Smooth muscle cell (in vitro differentiated cells): ENCODE data around the gene BCL11A. TPM values are rescaled to one million over a fixed set of nuclear protein-coding genes. Genes with fewer than 3 reads are reported as not detected.

Experiments used
- DNase-seq: peaks from one replicate; lab custom pipeline; 2025; ENCODE audit not compliant: unreplicated experiment; lab: John Stamatoyannopoulos, UW
- H2AFZ ChIP-seq: fragments of 200-600 bp; sonication (generic); 2 replicates; pipeline ENCODE4 v1.6.0; 2016; ENCODE audit warnings: antibody characterized with exemption, low read depth, mild to moderate bottlenecking
- H3F3A ChIP-seq: fragments of 200-600 bp; sonication (generic); 2 replicates; pipeline ENCODE4 v1.6.0; 2017; ENCODE audit warnings: antibody characterized with exemption, low read depth
- H3K27ac ChIP-seq: fragments of 200-600 bp; sonication (generic); 2 replicates; pipeline ENCODE4 v1.5.1; 2016; ENCODE audit warnings: low read depth, mild to moderate bottlenecking
- H3K27me3 ChIP-seq: fragments of 200-600 bp; sonication (generic); 2 replicates; pipeline ENCODE4 v1.6.1; 2016; ENCODE audit warnings: low read depth, mild to moderate bottlenecking
- H3K36me3 ChIP-seq: fragments of 200-600 bp; sonication (generic); 2 replicates; pipeline ENCODE4 v1.5.1; 2016; ENCODE audit warnings: low read depth
- H3K4me1 ChIP-seq: fragments of 200-600 bp; sonication (generic); 2 replicates; pipeline ENCODE4 v1.5.1; 2016; ENCODE audit warnings: low read depth
- H3K4me2 ChIP-seq: fragments of 200-600 bp; sonication (generic); 2 replicates; pipeline ENCODE4 v1.6.0; 2016; ENCODE audit warnings: mild to moderate bottlenecking
- H3K4me3 ChIP-seq: fragments of 200-600 bp; sonication (generic); 2 replicates; pipeline ENCODE4 v1.5.1; 2016; ENCODE audit warnings: mild to moderate bottlenecking
- H3K79me2 ChIP-seq: fragments of 200-600 bp; sonication (generic); 2 replicates; pipeline ENCODE4 v1.6.0; 2016; ENCODE audit warnings: low read depth, mild to moderate bottlenecking
- H3K9ac ChIP-seq: fragments of 200-600 bp; sonication (generic); 2 replicates; pipeline ENCODE4 v1.6.0; 2016; ENCODE audit warnings: low read depth
- H3K9me3 ChIP-seq: fragments of 200-600 bp; sonication (generic); replicated peaks from 2 replicates; pipeline ENCODE4 v1.5.1; 2016; ENCODE audit warnings: low read depth
- H4K20me1 ChIP-seq: fragments of 200-600 bp; sonication (generic); 2 replicates; pipeline ENCODE4 v1.6.0; 2016; ENCODE audit warnings: low read depth
- WGBS: methylation state at CpG from one replicate; pipeline ENCODE4 v1.1.7; 2016; ENCODE audit warnings: low lambda C conversion rate; 5-methylcytosine and 5-hydroxymethylcytosine counted together
- polyA plus RNA-seq: library from polyadenylated mRNA; unstranded; fragments of >200 nt; fragmentation: Nextera tagmentation; extraction: Ambion mirVana; gene quantifications from 2 replicates; pipeline ENCODE4 v1.2.1, GENCODE V29; 2016
- total RNA-seq: library from RNA; depleted of rRNA; stranded (reverse); fragments of >200 nt; gene quantifications from 2 replicates; pipeline ENCODE4 v1.2.3, GENCODE V29; 2014
- TF ChIP-seq, protein P1 (sequence below): fragments of 200-600 bp; sonication (generic); IDR thresholded peaks from 2 replicates; pipeline ENCODE4 v1.5.1; 2017; ENCODE audit warnings: borderline replicate concordance, mild to moderate bottlenecking, antibody characterized with exemption; ENCODE audit not compliant: insufficient read depth, poor library complexity, severe bottlenecking

The BCL11A gene
- total and polyA plus RNA-seq, 2 experiments from 2014 or later, result 15.8 to 20.0 TPM

DNA sequence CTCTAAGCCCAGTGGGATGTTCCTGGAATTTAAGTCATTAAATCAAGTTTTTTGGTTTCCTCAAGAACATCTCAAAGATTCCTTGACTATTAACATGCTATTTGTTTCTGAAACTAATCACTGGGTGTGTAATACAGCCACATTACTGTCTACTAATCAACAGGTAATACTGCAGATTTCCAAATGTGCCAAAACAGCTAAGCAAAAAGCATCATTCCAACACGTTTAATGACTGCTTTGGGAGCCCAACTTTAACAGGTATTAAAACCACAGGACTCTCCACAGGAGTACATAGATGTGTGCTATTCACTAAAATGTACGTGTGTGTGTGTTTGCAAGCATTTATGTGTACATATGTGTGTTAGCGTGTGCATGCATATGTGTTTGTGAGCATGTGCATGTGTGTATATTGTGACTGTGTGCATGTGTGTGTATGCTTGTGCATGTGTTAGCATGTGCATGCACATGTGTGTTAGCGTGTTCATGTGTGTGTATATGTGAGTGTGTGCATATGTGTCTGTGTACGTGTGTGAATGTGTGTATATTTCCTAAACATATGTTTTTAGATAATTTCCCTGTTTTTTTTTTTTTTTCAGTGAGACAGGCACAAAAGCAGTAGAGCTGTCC lies 80.7 kb downstream of the BCL11A start:
- no peak for DNase-seq
- WGBS, result 88% methylated on average over 5 of the region's 5 CpGs
- TF ChIP-seq, protein P1, sequence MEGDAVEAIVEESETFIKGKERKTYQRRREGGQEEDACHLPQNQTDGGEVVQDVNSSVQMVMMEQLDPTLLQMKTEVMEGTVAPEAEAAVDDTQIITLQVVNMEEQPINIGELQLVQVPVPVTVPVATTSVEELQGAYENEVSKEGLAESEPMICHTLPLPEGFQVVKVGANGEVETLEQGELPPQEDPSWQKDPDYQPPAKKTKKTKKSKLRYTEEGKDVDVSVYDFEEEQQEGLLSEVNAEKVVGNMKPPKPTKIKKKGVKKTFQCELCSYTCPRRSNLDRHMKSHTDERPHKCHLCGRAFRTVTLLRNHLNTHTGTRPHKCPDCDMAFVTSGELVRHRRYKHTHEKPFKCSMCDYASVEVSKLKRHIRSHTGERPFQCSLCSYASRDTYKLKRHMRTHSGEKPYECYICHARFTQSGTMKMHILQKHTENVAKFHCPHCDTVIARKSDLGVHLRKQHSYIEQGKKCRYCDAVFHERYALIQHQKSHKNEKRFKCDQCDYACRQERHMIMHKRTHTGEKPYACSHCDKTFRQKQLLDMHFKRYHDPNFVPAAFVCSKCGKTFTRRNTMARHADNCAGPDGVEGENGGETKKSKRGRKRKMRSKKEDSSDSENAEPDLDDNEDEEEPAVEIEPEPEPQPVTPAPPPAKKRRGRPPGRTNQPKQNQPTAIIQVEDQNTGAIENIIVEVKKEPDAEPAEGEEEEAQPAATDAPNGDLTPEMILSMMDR, result no peak

DNA sequence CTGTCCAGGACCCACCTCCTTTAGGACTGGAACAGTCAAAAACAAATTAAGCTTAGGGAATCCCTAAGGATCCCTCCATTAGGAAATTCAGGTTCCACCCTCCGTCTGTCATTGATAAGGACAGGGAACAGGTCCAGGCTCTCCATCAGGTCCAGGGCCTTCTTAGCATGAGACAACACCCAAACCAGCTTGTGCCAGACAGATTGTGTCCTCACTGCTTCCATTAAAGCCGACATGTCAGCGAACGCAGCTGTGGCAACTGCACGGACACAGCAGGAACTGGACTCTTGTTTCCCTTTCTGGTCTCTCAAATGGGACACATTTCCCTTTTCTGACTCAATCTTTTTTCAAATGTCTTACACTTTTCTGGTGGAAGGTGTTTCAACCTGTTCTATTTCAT lies 81.4 kb downstream of the BCL11A start:
- 92% methylated on average over 5 of the region's 5 CpGs for WGBS
- TF ChIP-seq, protein P1, result no peak
- peaks cover 52% of the 10 kb centered on the region for H4K20me1 ChIP-seq

More for the DNA sequence above, 80.7 kb downstream of the BCL11A start:
- H3K36me3 ChIP-seq, result no peaks in the 10 kb centered on the region
- no peaks in the 10 kb centered on the region for H3K27me3 ChIP-seq
- no peak overlapping the region for H3K9ac ChIP-seq
- peaks cover 11% of the 10 kb centered on the region for H3K4me1 ChIP-seq
- no peak overlapping the region for H3K27ac ChIP-seq
- no peak overlapping the region for H2AFZ ChIP-seq
- H3K79me2 ChIP-seq, result peaks cover 49% of the 10 kb centered on the region
- H4K20me1 ChIP-seq, result peaks cover 58% of the 10 kb centered on the region
- H3K9me3 ChIP-seq, result no peaks in the 10 kb centered on the region
- H3K4me3 ChIP-seq, result no peak overlapping the region
- H3F3A ChIP-seq, result peaks cover 12% of the 10 kb centered on the region
- H3K4me2 ChIP-seq, result no peak overlapping the region

DNA sequence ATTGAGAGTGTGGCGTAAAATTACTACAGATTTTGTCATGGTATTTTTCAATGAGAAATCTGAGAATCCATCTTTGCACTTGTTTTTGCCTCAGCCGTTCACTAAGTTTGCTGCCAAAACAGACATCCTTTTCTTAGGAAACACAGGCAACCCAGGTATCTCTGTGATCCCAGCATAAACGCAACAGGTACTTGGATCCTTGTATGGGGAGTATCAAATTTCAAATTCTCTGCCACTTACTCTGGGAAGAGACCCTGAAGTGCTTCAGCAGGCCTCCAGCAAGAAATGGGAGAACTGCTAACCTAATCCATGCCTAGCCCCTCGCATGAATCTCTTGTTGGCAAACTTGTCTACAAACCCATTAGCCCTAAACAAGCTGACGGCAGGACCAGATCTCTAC lies 83.1 kb downstream of the BCL11A start:
- H3K4me1 ChIP-seq, result peaks cover 11% of the 10 kb centered on the region
- DNase-seq, result no peak
- peaks cover 12% of the 10 kb centered on the region for H3F3A ChIP-seq
- peaks cover 36% of the 10 kb centered on the region for H4K20me1 ChIP-seq
- no peak overlapping the region for H3K9ac ChIP-seq
- H2AFZ ChIP-seq, result no peak overlapping the region
- no peaks in the 10 kb centered on the region for H3K9me3 ChIP-seq
- H3K4me3 ChIP-seq, result no peak overlapping the region
- peaks cover 47% of the 10 kb centered on the region for H3K79me2 ChIP-seq
- WGBS, result 78% methylated on average over 5 of the region's 5 CpGs
- H3K4me2 ChIP-seq, result no peak overlapping the region
- TF ChIP-seq, protein P1, result no peak
- no peaks in the 10 kb centered on the region for H3K36me3 ChIP-seq
- H3K27ac ChIP-seq, result no peak overlapping the region
- H3K27me3 ChIP-seq, result no peaks in the 10 kb centered on the region

More for the DNA sequence above, 81.4 kb downstream of the BCL11A start:
- Histone ChIP-seq H3K4me2 (no peak overlapping the region), H3K27me3 (no peaks in the 10 kb centered on the region), H3K27ac (no peak overlapping the region), H3K4me3 (no peak overlapping the region), H3K36me3 (no peaks in the 10 kb centered on the region), H3F3A (peaks cover 12% of the 10 kb centered on the region), H3K9me3 (no peaks in the 10 kb centered on the region), H3K9ac (no peak overlapping the region), H3K4me1 (peaks cover 11% of the 10 kb centered on the region), H2AFZ (no peak overlapping the region), H3K79me2 (peaks cover 42% of the 10 kb centered on the region)
- DNase-seq, result no peak
